IMR-90 (cell line): ENCODE results near the gene FOXM1. TPM values are rescaled to one million over a fixed set of nuclear protein-coding genes. Genes with fewer than 3 reads are reported as not detected.
A peak's percentile ranks its signal among the peaks of the same experiment; 100 is the strongest.

Experiments
- ATAC-seq: fragments of 200-7000 bp; cut with Tn5 transposase; 2 replicates; pipeline ENCODE4 v1.9.1; 2020; ENCODE audit warnings: low read depth, mild to moderate bottlenecking, moderate library complexity
- BruUV-seq: library from RNA; stranded (reverse); fragments of 400-500 nt; replicated peaks from 2 replicates; lab custom pipeline; 2021; lab: Mats Ljungman, UMichigan
- CTCF ChIA-PET: fragments of 300-600 bp; formaldehyde crosslinking; extraction: SDS; loops from one replicate; lab custom pipeline; 2021; ENCODE audit warnings: antibody characterized with exemption; lab: Yijun Ruan, JAX
- POLR2A ChIA-PET: fragments of 300-600 bp; sonication (Branson Sonifier 250); formaldehyde crosslinking; loops from one replicate; lab custom pipeline; 2022; ENCODE audit warnings: antibody characterized with exemption; ENCODE audit not compliant: unreplicated experiment; lab: Charles Lee
- DNase-seq: peaks from one replicate; pipeline ENCODE4 v3.0.0; 2013
- H2AFZ ChIP-seq: replicated peaks from 2 replicates; pipeline ENCODE3; 2013; ENCODE audit warnings: low read length, mild to moderate bottlenecking; ENCODE audit not compliant: poor library complexity
- H2AK5ac ChIP-seq: 2 replicates; pipeline ENCODE4 v1.6.1; 2013; ENCODE audit warnings: low read depth, low read length, inconsistent platforms
- H2AK9ac ChIP-seq: replicated peaks from 2 replicates; pipeline ENCODE3; 2013; ENCODE audit warnings: mild to moderate bottlenecking, low read depth, low read length, moderate library complexity; ENCODE audit not compliant: poor library complexity
- H2BK120ac ChIP-seq: 2 replicates; pipeline ENCODE4 v1.6.1; 2013; ENCODE audit warnings: low read depth, low read length, inconsistent platforms
- H2BK15ac ChIP-seq: 3 replicates; pipeline ENCODE4 v1.6.1; 2013; ENCODE audit warnings: low read depth, low read length, inconsistent platforms
- H2BK20ac ChIP-seq: 2 replicates; pipeline ENCODE4 v1.6.1; 2013; ENCODE audit warnings: low read depth, mild to moderate bottlenecking, inconsistent platforms, low read length, moderate library complexity
- H2BK5ac ChIP-seq: 2 replicates; pipeline ENCODE4 v1.6.1; 2013; ENCODE audit warnings: mild to moderate bottlenecking, low read depth, low read length, inconsistent platforms; ENCODE audit not compliant: poor library complexity, severe bottlenecking
- H3K14ac ChIP-seq: replicated peaks from 2 replicates; pipeline ENCODE4 v1.6.1; 2013; ENCODE audit warnings: low read depth, low read length, inconsistent platforms
- H3K18ac ChIP-seq: 2 replicates; pipeline ENCODE4 v1.6.1; 2013; ENCODE audit warnings: low read depth, low read length, control low read depth
- H3K23ac ChIP-seq: 2 replicates; pipeline ENCODE4 v1.6.1; 2013; ENCODE audit warnings: low read depth, low read length, inconsistent platforms
- H3K27ac ChIP-seq: 2 replicates; pipeline ENCODE4 v1.5.1; 2013; ENCODE audit warnings: mild to moderate bottlenecking, control low read depth, low read length; ENCODE audit not compliant: insufficient read depth
- H3K27me3 ChIP-seq: 2 replicates; pipeline ENCODE4 v1.6.1; 2013; ENCODE audit warnings: low read length; ENCODE audit not compliant: control insufficient read depth, insufficient read depth
- H3K36me3 ChIP-seq: 2 replicates; pipeline ENCODE4 v1.6.1; 2013; ENCODE audit warnings: low read length, mixed read lengths; ENCODE audit not compliant: control insufficient read depth, insufficient read depth
- H3K4ac ChIP-seq: 2 replicates; pipeline ENCODE4 v1.6.1; 2013; ENCODE audit warnings: low read depth, low read length, inconsistent platforms
- H3K4me1 ChIP-seq: 2 replicates; pipeline ENCODE4 v1.6.1; 2013; ENCODE audit warnings: low read length, mixed read lengths; ENCODE audit not compliant: control insufficient read depth, insufficient read depth
- H3K4me2 ChIP-seq: 2 replicates; pipeline ENCODE4 v1.6.1; 2013; ENCODE audit warnings: low read depth, mild to moderate bottlenecking, control low read depth, low read length, moderate library complexity
- H3K4me3 ChIP-seq: 2 replicates; pipeline ENCODE4 v1.5.1; 2013; ENCODE audit warnings: low read depth, mild to moderate bottlenecking, control low read depth, low read length, moderate library complexity; ENCODE audit not compliant: insufficient read depth
- H3K56ac ChIP-seq: 2 replicates; pipeline ENCODE4 v1.6.1; 2013; ENCODE audit warnings: low read length, inconsistent platforms; ENCODE audit not compliant: insufficient read depth; ENCODE audit errors: extremely low read depth
- H3K79me1 ChIP-seq, 2 experiments: 2 replicates each; pipeline ENCODE4 v1.6.1; 2013; ENCODE audit warnings: low read length in 2 of 2, inconsistent platforms in 1 of 2, low read depth in 1 of 2
- H3K9ac ChIP-seq: 2 replicates; pipeline ENCODE4 v1.6.1; 2013; ENCODE audit warnings: low read depth, low read length, control low read depth
- H3K9me1 ChIP-seq: 2 replicates; pipeline ENCODE4 v1.6.1; 2013; ENCODE audit warnings: low read length, inconsistent platforms; ENCODE audit not compliant: insufficient read depth
- H3K9me3 ChIP-seq: 2 replicates; pipeline ENCODE4 v1.6.1; 2013; ENCODE audit warnings: low read length; ENCODE audit not compliant: control insufficient read depth, insufficient read depth
- H4K20me1 ChIP-seq: 2 replicates; pipeline ENCODE4 v1.6.1; 2013; ENCODE audit warnings: low read length, inconsistent platforms; ENCODE audit not compliant: insufficient read depth
- H4K5ac ChIP-seq: 2 replicates; pipeline ENCODE4 v1.6.1; 2013; ENCODE audit warnings: mild to moderate bottlenecking, low read depth, low read length, control low read depth
- H4K8ac ChIP-seq, 2 experiments: 2 replicates each; pipeline ENCODE4 v1.6.1; 2013; ENCODE audit warnings: low read depth in 2 of 2, low read length in 2 of 2, control low read depth in 1 of 2, inconsistent platforms in 1 of 2
- H4K91ac ChIP-seq: 2 replicates; pipeline ENCODE4 v1.6.1; 2013; ENCODE audit warnings: low read depth, low read length, inconsistent platforms; ENCODE audit not compliant: insufficient read depth
- CEBPB ChIP-seq: IDR thresholded peaks from 2 replicates; pipeline ENCODE4 v1.6.1; 2012; ENCODE audit warnings: low read depth, low read length, improper control_type of control experiment
- ELK1 ChIP-seq: fragments of 150-350 bp; IDR thresholded peaks from 2 replicates; pipeline ENCODE4 v1.6.1; 2016; ENCODE audit warnings: low read depth, mild to moderate bottlenecking, low read length, moderate library complexity, borderline replicate concordance
- MAZ ChIP-seq: IDR thresholded peaks from 2 replicates; pipeline ENCODE4 v1.6.1; 2012; ENCODE audit warnings: low read depth, mild to moderate bottlenecking, low read length, improper control_type of control experiment, moderate library complexity, borderline replicate concordance
- POLR2A ChIP-seq: IDR thresholded peaks from 2 replicates; pipeline ENCODE4 v1.6.1; 2012; ENCODE audit warnings: mild to moderate bottlenecking, low read depth, low read length
- RCOR1 ChIP-seq: IDR thresholded peaks from 2 replicates; pipeline ENCODE4 v1.6.1; 2012; ENCODE audit warnings: mild to moderate bottlenecking, low read length, improper control_type of control experiment; ENCODE audit not compliant: insufficient replicate concordance
- RFX5 ChIP-seq: IDR thresholded peaks from 2 replicates; pipeline ENCODE4 v1.8.0; 2012; ENCODE audit warnings: low read depth, mild to moderate bottlenecking, low read length, moderate library complexity
- WGBS, 2 experiments: methylation state at CpG; one replicate each; pipeline versions ENCODE4 v1.1.5 to v1.1.7; 2013; ENCODE audit warnings: missing lambda C conversion rate in 2 of 2; ENCODE audit not compliant: insufficient read length in 1 of 2; ENCODE audit errors: extremely low coverage in 2 of 2; 5-methylcytosine and 5-hydroxymethylcytosine counted together
- dilution Hi-C: fragments of 300-500 bp; cut with HindIII; formaldehyde crosslinking; loops from one replicate; pipeline ENCODE4 v1.14.3; 2018; ENCODE audit warnings: low sequenced_read_pairs; ENCODE audit not compliant: unreplicated experiment
- in situ Hi-C: fragments of 300-500 bp; cut with MboI; formaldehyde crosslinking; loops from 3 replicates; pipeline ENCODE4 v1.14.3; 2019; ENCODE audit warnings: low sequenced_read_pairs, inconsistent platforms, mixed read lengths
- intact Hi-C: fragments of 100-400 bp; cut with micrococcal nuclease; formaldehyde crosslinking; loops from 2 replicates; pipeline ENCODE4 v1.10.0; 2022
- polyA plus RNA-seq, 3 experiments: library from polyadenylated mRNA; depleted of rRNA; stranded (reverse); fragments of >200 nt; gene quantifications; 2 replicates each; pipeline ENCODE4 v1.2.3, GENCODE V29; 2012; ENCODE audit warnings: low replicate concordance in 1 of 3
- total RNA-seq: library from RNA; depleted of rRNA; stranded (reverse); fragments of >200 nt; gene quantifications from 2 replicates; pipeline ENCODE4 v1.2.3, GENCODE V29; 2012

The FOXM1 gene
- total and polyA plus RNA-seq, 2 of the 4 experiments (the other 2 are of a cell fraction): 14.9 to 29.3 TPM

GRCh38 chr12:2890001-2890387, 13.0 kb upstream of the FOXM1 start:
- Histone ChIP-seq H2BK120ac (peak overlapping the region; percentile 52; the same call in 1 of the 2 replicates), H3K4me1 (peaks cover 5% of the 10 kb centered on the region), H3K27me3 (no peaks in the 10 kb centered on the region), H2BK5ac (peak overlapping the region; percentile 65), H4K8ac (peak overlapping the region; percentile 79 to 97), H3K4me3 (peak overlapping the region; percentile 53), H2AK5ac (peak overlapping the region; percentile 87), H3K14ac (peak overlapping the region; percentile 79), H2AFZ (peak overlapping the region; percentile 97), H3K23ac (peak overlapping the region; percentile 80), H3K4ac (peak overlapping the region; percentile 95), H2AK9ac (peak overlapping the region; percentile 92), H3K56ac (peak overlapping the region; percentile 85; the same call in 1 of the 2 replicates), H3K9me1 (peaks cover 5% of the 10 kb centered on the region), H4K20me1 (peaks cover 4% of the 10 kb centered on the region; the same call in 1 of the 2 replicates), H3K27ac (peak overlapping the region; percentile 72), H4K91ac (peak overlapping the region; percentile 79), H3K79me1 (peaks cover 3 to 35% of the 10 kb centered on the region in 2 experiments; a peak in 2 of 4 replicates), H3K9me3 (no peaks in the 10 kb centered on the region), H3K18ac (peak overlapping the region; percentile 10; the same call in 1 of the 2 replicates), H2BK15ac (0 out of 3 replicates have a peak overlapping the region, but pooled peaks have one; percentile 39), H3K9ac (peak overlapping the region; percentile 74), H4K5ac (peak overlapping the region; percentile 72), H2BK20ac (no peak overlapping the region), H3K4me2 (peak overlapping the region; percentile 79), H3K36me3 (peaks cover 7% of the 10 kb centered on the region)
- ATAC-seq (no peak), DNase-seq (no peak)
- POLR2A ChIA-PET: interaction anchor here (0.7 to 1.4 kb wide), 2 partner anchors 12 to 13 kb away, joined by 3 read pairs; partner anchors contain the start of genes FOXM1 and RHNO1
- no TSS peak for BruUV-seq
- WGBS, 2 experiments: 54% methylated on average over 3 of the region's 10 CpGs; no CpG with 5 or more reads in 1 of the 2 experiments
- in situ Hi-C loops: no loop called here
- TF ChIP-seq CEBPB: no peak
- TF ChIP-seq ELK1: no peak
- TF ChIP-seq RCOR1: no peak
- no peak for TF ChIP-seq MAZ
- TF ChIP-seq POLR2A: no peak
- no peak for TF ChIP-seq RFX5
- CTCF ChIA-PET: interaction anchor here (1.0 kb wide), 1 partner anchor 36 kb away, joined by 5 read pairs; no protein-coding TSS in a partner anchor
- dilution Hi-C loops: no loop called here
- intact Hi-C loops: no loop called here
